Measurements from ENCODE around the gene NRG2. TPM values are rescaled to one million over a fixed set of nuclear protein-coding genes. Genes with fewer than 3 reads are reported as not detected.
A peak's percentile ranks its signal among the peaks of the same experiment; 100 is the strongest.

NRG2 gene
- total and polyA plus RNA-seq, 2 donors (not counting 3 experiments of a cell fraction or from before 2014, with no cell fraction given), result 0.26 to 0.42 TPM

- Histone ChIP-seq H3K36me3 (ENCODE audit: control insufficient read depth in 2 of 2, extremely low read depth in 1 of 2, insufficient read depth in 2 of 2, low read length in 2 of 2) (no peaks in the 10 kb centered on the region), H3K27me3 (ENCODE audit: control insufficient read depth in 2 of 2, insufficient read depth in 2 of 2, low read length in 2 of 2) (peaks cover 4 to 7% of the 10 kb centered on the region in 2 experiments), H3K4me2 (ENCODE audit: insufficient read depth, low read length) (no peak overlapping the region), H3K4me3 (replicated peaks in 1 of 3; ENCODE audit: insufficient read depth in 1 of 3, low read depth in 1 of 3, low read length in 3 of 3) (no peak overlapping the region), H2AFZ (ENCODE audit: low read depth, low read length) (no peak overlapping the region), H3K9me1 (replicated peaks; ENCODE audit: control insufficient read depth, extremely low read depth, insufficient read depth, low read length) (no peaks in the 10 kb centered on the region), H3K79me2 (ENCODE audit: control insufficient read depth, insufficient read depth, low read length) (no peaks in the 10 kb centered on the region), H4K20me1 (replicated peaks; ENCODE audit: control insufficient read depth, extremely low read depth, insufficient read depth, low read length) (no peaks in the 10 kb centered on the region), H3K4me1 (ENCODE audit: control insufficient read depth, extremely low read depth, insufficient read depth, low read length) (no peaks in the 10 kb centered on the region), H3K9me3 (replicated peaks; ENCODE audit: control insufficient read depth, insufficient read depth, low read length) (no peaks in the 10 kb centered on the region), H3K9ac (replicated peaks; ENCODE audit: extremely low read depth, insufficient read depth, low read length) (no peak overlapping the region), H3K27ac (ENCODE audit: insufficient read depth, low read depth, low read length) (no peak overlapping the region)
- intact Hi-C loops (cut with micrococcal nuclease), result loop anchor here (1.0 kb wide), 5 partner anchors 20 to 313 kb away; no protein-coding TSS in a partner anchor
- TF ChIP-seq GATA2 (IDR thresholded peaks at IDR 0.05; ENCODE audit: insufficient read depth, insufficient read length, low read depth, low read length) (no peak), POLR2AphosphoS5 (IDR thresholded peaks at IDR 0.05; ENCODE audit: insufficient read depth, low read depth, low read length) (no peak), CTCF (IDR thresholded peaks at IDR 0.05; ENCODE audit: extremely low read depth in 1 of 2, insufficient read depth in 1 of 2, low read depth in 1 of 2, low read length in 2 of 2) (peak; percentile 83 to 94), MYC (IDR thresholded peaks at IDR 0.05; ENCODE audit: low read depth, low read length) (no peak), FOS (IDR thresholded peaks at IDR 0.05; ENCODE audit: borderline replicate concordance, insufficient read depth, low read length) (no peak), EZH2 (IDR thresholded peaks at IDR 0.05; ENCODE audit: borderline replicate concordance, low read depth, low read length, severe bottlenecking) (no peak)
- POLR2A ChIA-PET, result no interaction called here
- CTCF ChIA-PET, result interaction anchor here (0.8 to 5.7 kb wide), 6 partner anchors 11 to 57 kb away, joined by 3 to 95 read pairs (median 4); no protein-coding TSS in a partner anchor
- no TSS peak for BruUV-seq (replicated peaks)
- dilution Hi-C loops (cut with MboI; ENCODE audit: extremely low pct_ligation_motif_present, low sequenced_read_pairs), result no loop called here
- DNase-seq (ENCODE audit: low read depth, low spot score), result peak; percentile 62
- FAIRE-seq, result peak; percentile 84
These were observed 198.5 kb downstream of the NRG2 start for GRCh38 chr5:139844472-139845145.

Measured in endothelial cell of umbilical vein (primary cell).